K562 (cell line): Measurements from ENCODE around the gene PRPF6. TPM values are rescaled to one million over a fixed set of nuclear protein-coding genes. Genes with fewer than 3 reads are reported as not detected.

Experiments used
- CHAMP1 ChIP-seq: fragments of 450-650 bp; IDR thresholded peaks from 2 replicates; pipeline ENCODE4 v1.6.1; 2016; ENCODE audit warnings: mild to moderate bottlenecking
- CTCF ChIP-seq, 3 experiments: IDR thresholded peaks in 2 of 3; conservative IDR thresholded peaks in 1 of 3; 2 replicates each; pipeline ENCODE4 v1.5.1; 2011 to 2012; ENCODE audit warnings: low read length in 3 of 3, mild to moderate bottlenecking in 3 of 3, control low read depth in 2 of 3, improper control_type of control experiment in 1 of 3, inconsistent platforms in 1 of 3, low read depth in 1 of 3, mixed read lengths in 1 of 3, moderate library complexity in 1 of 3; ENCODE audit not compliant: insufficient read depth in 2 of 3
- FOXJ3 ChIP-seq: sonication (generic); formaldehyde crosslinking; IDR thresholded peaks from 2 replicates; pipeline ENCODE4 v1.4.0; 2020; ENCODE audit warnings: mild to moderate bottlenecking, missing genetic modification reagents
- FOXM1 ChIP-seq, 2 experiments: fragments of 450-650 bp in 1 of 2; sonication (generic) in 1 of 2; formaldehyde crosslinking in 1 of 2; IDR thresholded peaks; 2 replicates each; pipeline versions ENCODE4 v1.6.1 to v1.9.0; 2017 to 2022; ENCODE audit warnings: low read depth in 2 of 2, mild to moderate bottlenecking in 2 of 2, missing genetic modification reagents in 1 of 2, moderate library complexity in 1 of 2
- GTF2E2 ChIP-seq: fragments of 200-800 bp; sonication (Bioruptor generic); IDR thresholded peaks from 2 replicates; pipeline ENCODE4 v1.6.1; 2016; ENCODE audit warnings: missing genetic modification characterization, missing compliant biosample characterization
- IRF2 ChIP-seq: sonication (generic); formaldehyde crosslinking; IDR thresholded peaks from 2 replicates; pipeline ENCODE4 v1.8.1; 2022; ENCODE audit warnings: mild to moderate bottlenecking, missing genetic modification reagents
- POLR2AphosphoS5 ChIP-seq: IDR thresholded peaks from 2 replicates; pipeline ENCODE4 v1.6.1; 2011; ENCODE audit warnings: mild to moderate bottlenecking, low read depth, low read length, moderate library complexity; ENCODE audit not compliant: control insufficient read depth, insufficient read depth
- TBP ChIP-seq: optimal IDR thresholded peaks from 2 replicates; pipeline ENCODE3; 2011; ENCODE audit warnings: low read depth, low read length, improper control_type of control experiment
- TGIF2 ChIP-seq: sonication (generic); formaldehyde crosslinking; IDR thresholded peaks from 2 replicates; pipeline ENCODE4 v1.8.1; 2022; ENCODE audit warnings: mild to moderate bottlenecking, missing genetic modification reagents, moderate library complexity
- ZNF197 ChIP-seq: fragments of 200-800 bp; sonication (Bioruptor generic); IDR thresholded peaks from 2 replicates; pipeline ENCODE4 v1.6.1; 2016; ENCODE audit warnings: low read depth, missing genetic modification characterization, missing compliant biosample characterization
- ZNF445 ChIP-seq: fragments of 250-450 bp; sonication (Bioruptor Pico); IDR thresholded peaks from 2 replicates; pipeline ENCODE4 v1.4.0; 2020; ENCODE audit warnings: low read depth, mild to moderate bottlenecking, moderate library complexity
- ZNF740 ChIP-seq, 3 experiments: fragments of 200-800 bp in 1 of 3; sonication (Bioruptor generic) in 1 of 3; sonication (generic) in 1 of 3; formaldehyde crosslinking in 1 of 3; IDR thresholded peaks; 2 replicates each; pipeline versions ENCODE4 v1.6.1 to v1.8.0; 2016 to 2022; ENCODE audit warnings: mild to moderate bottlenecking in 2 of 3, missing compliant biosample characterization in 2 of 3, missing genetic modification characterization in 2 of 3, missing genetic modification reagents in 1 of 3
- polyA plus RNA-seq, 8 experiments: library from polyadenylated mRNA; depleted of rRNA in 4 of 8; stranded (reverse) in 5 of 8; unstranded in 3 of 8; fragments of >200 nt; fragmentation: Nextera tagmentation in 2 of 8; fragmentation: Illumina TruSeq in 1 of 8; extraction: Ambion mirVana in 2 of 8; extraction: Trizol in 1 of 8; gene quantifications; 2 replicates each; pipeline versions ENCODE4 v1.2.1 to v1.2.3, GENCODE V29; 2011 to 2014; ENCODE audit warnings: inconsistent platforms in 1 of 8, missing spikeins in 1 of 8
- total RNA-seq, 7 experiments: library from RNA; depleted of rRNA in 6 of 7; stranded (reverse); fragments of >200 nt in 6 of 7; fragmentation: Illumina TruSeq in 2 of 7; extraction: Trizol in 2 of 7; gene quantifications; 2 replicates each; pipeline versions ENCODE4 v1.2.1 to v1.2.3, GENCODE V29; 2011 to 2021; ENCODE audit warnings: low replicate concordance in 1 of 7
- TF ChIP-seq, protein P1 (sequence below): sonication (generic); formaldehyde crosslinking; IDR thresholded peaks from 2 replicates; pipeline ENCODE4 v1.9.0; 2022; ENCODE audit warnings: mild to moderate bottlenecking, missing genetic modification reagents
- TF ChIP-seq, protein P2 (sequence below): fragments of 450-650 bp; IDR thresholded peaks from 2 replicates; pipeline ENCODE4 v1.6.1; 2014; ENCODE audit warnings: low read depth, mild to moderate bottlenecking, moderate library complexity, borderline replicate concordance

Gene PRPF6
- total and polyA plus RNA-seq, 9 of the 15 experiments (the other 6 are each of a cell fraction or from before 2014, with no cell fraction given): 4.2 to 83.2 (median 59.9) TPM

DNA sequence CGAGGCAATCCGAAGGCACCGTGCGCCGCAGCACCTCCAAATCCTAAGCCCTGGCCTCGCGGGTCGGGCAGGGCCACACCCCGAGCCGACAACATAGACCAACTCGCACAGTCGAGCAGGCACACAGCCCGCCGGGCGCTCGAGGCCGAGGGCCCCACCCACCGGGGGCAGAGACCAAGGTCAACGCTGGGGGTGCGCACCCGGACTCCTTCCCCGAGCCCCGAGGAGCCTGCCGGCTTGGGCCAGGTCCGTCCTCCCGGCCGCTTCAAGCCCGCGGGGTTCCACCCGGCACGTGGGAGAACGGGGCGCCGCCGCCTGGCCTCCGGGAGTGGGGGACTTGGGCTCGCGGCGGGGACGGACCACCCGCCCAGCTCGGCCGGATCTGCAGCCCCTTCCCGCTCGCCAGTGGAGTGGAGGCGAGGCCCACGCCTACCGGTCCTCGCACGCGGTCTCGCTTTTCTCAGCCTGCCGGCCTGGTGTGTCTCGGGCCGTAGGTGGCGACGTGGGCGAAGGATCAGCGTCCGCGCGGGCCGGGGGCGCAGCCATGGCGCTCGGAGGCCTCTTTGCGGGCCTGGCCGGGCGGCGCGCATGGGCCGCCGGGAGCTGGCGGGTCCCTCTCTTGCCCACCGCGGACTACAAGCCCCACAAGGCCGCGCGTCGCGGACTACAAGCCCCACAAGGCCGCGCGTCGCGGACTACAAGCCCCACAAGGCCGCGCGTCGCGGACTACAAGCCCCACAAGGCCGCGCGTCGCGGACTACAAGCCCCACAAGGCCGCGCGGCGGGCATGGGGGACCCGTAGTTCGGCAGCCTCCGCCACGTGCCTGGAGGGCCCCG is 24.9 kb upstream of the PRPF6 start, which contains the start of gene UCKL1 (continued):
- TF ChIP-seq FOXJ3 (no peak), CTCF (IDR thresholded peaks at IDR 0.05 in 2 of 3, conservative IDR thresholded peaks at IDR 0.05 in 1 of 3; ENCODE audit: insufficient read depth in 2 of 3, low read depth in 1 of 3, low read length in 3 of 3) (peak in 1 of 3 experiments; percentile 5; a peak in 1 of 6 replicates), CHAMP1 (no peak), TGIF2 (CRISPR knock-in tag) (0 out of 2 replicates have a peak, but pooled peaks have one; percentile 77), IRF2 (0 out of 2 replicates have a peak, but pooled peaks have one; percentile 52), FOXM1 (IDR thresholded peaks at IDR 0.05; ENCODE audit: low read depth) (no peak), FOXM1 (CRISPR knock-in tag; IDR thresholded peaks at IDR 0.05; ENCODE audit: low read depth) (no peak; the same call in 1 of the 2 replicates), GTF2E2 (tag) (peak; percentile 72; the same call in 1 of the 2 replicates), POLR2AphosphoS5 (peak; percentile 73), ZNF197 (peak; percentile 97), ZNF445 (no peak), TBP (peak; percentile 47), ZNF740 (CRISPR knock-in tag; IDR thresholded peaks at IDR 0.05) (peak; percentile 74), ZNF740 (tag; IDR thresholded peaks at IDR 0.05) (peak in 1 of 2 experiments; percentile 77; a peak in 2 of 4 replicates)
- TF ChIP-seq, protein P1, sequence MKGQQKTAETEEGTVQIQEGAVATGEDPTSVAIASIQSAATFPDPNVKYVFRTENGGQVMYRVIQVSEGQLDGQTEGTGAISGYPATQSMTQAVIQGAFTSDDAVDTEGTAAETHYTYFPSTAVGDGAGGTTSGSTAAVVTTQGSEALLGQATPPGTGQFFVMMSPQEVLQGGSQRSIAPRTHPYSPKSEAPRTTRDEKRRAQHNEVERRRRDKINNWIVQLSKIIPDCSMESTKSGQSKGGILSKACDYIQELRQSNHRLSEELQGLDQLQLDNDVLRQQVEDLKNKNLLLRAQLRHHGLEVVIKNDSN (CRISPR knock-in tag): peak; percentile 91
- TF ChIP-seq, protein P2, sequence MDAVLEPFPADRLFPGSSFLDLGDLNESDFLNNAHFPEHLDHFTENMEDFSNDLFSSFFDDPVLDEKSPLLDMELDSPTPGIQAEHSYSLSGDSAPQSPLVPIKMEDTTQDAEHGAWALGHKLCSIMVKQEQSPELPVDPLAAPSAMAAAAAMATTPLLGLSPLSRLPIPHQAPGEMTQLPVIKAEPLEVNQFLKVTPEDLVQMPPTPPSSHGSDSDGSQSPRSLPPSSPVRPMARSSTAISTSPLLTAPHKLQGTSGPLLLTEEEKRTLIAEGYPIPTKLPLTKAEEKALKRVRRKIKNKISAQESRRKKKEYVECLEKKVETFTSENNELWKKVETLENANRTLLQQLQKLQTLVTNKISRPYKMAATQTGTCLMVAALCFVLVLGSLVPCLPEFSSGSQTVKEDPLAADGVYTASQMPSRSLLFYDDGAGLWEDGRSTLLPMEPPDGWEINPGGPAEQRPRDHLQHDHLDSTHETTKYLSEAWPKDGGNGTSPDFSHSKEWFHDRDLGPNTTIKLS: peak; percentile 92
